OCI-LY7 (cell line): ENCODE results near the gene CDK5. TPM values are rescaled to one million over a fixed set of nuclear protein-coding genes. Genes with fewer than 3 reads are reported as not detected.

Experiments used
- BruUV-seq: library from RNA; stranded (reverse); fragments of 400-500 nt; replicated peaks from 2 replicates; lab custom pipeline; 2021; lab: Mats Ljungman, UMichigan
- CTCF ChIA-PET: fragments of 300-600 bp; sonication (Branson Sonifier 250); formaldehyde crosslinking; loops from one replicate; lab custom pipeline; 2022; ENCODE audit warnings: antibody characterized with exemption; ENCODE audit not compliant: unreplicated experiment; lab: Charles Lee
- POLR2A ChIA-PET: fragments of 300-600 bp; sonication (Branson Sonifier 250); formaldehyde crosslinking; loops from one replicate; lab custom pipeline; 2022; ENCODE audit warnings: antibody characterized with exemption; lab: Charles Lee
- DNase-seq: peaks from one replicate; pipeline ENCODE4 v3.0.0-alpha.2; 2015; ENCODE audit warnings: low spot score
- H2AFZ ChIP-seq: fragments of 200-600 bp; sonication (generic), shearing (Covaris generic); 2 replicates; pipeline ENCODE4 v1.6.1; 2014; ENCODE audit warnings: mild to moderate bottlenecking, antibody characterized with exemption, low read length, moderate library complexity
- H3K27ac ChIP-seq: fragments of 200-600 bp; sonication (generic); 2 replicates; pipeline ENCODE4 v1.5.1; 2014; ENCODE audit warnings: mixed run types, low read depth, mild to moderate bottlenecking, moderate library complexity, low read length, inconsistent platforms; ENCODE audit not compliant: poor library complexity, severe bottlenecking
- H3K36me3 ChIP-seq: fragments of 200-600 bp; sonication (generic); 2 replicates; pipeline ENCODE4 v1.6.1; 2014; ENCODE audit warnings: mild to moderate bottlenecking, antibody characterized with exemption, low read length, moderate library complexity, mixed read lengths; ENCODE audit not compliant: insufficient read depth
- H3K4me1 ChIP-seq: fragments of 200-600 bp; sonication (generic); 2 replicates; pipeline ENCODE4 v1.5.1; 2014; ENCODE audit warnings: mild to moderate bottlenecking, low read length; ENCODE audit not compliant: insufficient read depth, poor library complexity, severe bottlenecking
- H3K4me2 ChIP-seq: fragments of 200-600 bp; sonication (generic); 2 replicates; pipeline ENCODE4 v1.6.1; 2014; ENCODE audit warnings: mild to moderate bottlenecking, low read length
- H3K4me3 ChIP-seq: fragments of 200-600 bp; sonication (generic); 2 replicates; pipeline ENCODE4 v1.5.1; 2014; ENCODE audit warnings: mild to moderate bottlenecking, low read depth, low read length; ENCODE audit not compliant: poor library complexity, severe bottlenecking
- H3K79me2 ChIP-seq: fragments of 200-600 bp; sonication (generic); 2 replicates; pipeline ENCODE4 v1.6.1; 2016; ENCODE audit warnings: low read depth, mild to moderate bottlenecking, low read length, moderate library complexity, mixed read lengths; ENCODE audit not compliant: insufficient read depth
- H3K9me2 ChIP-seq: fragments of 200-600 bp; sonication (generic); 2 replicates; pipeline ENCODE4 v1.6.1; 2016; ENCODE audit warnings: mild to moderate bottlenecking, low read length, mixed read lengths; ENCODE audit not compliant: insufficient read depth
- H3K9me3 ChIP-seq: fragments of 200-600 bp; sonication (generic); 2 replicates; pipeline ENCODE4 v1.6.1; 2014; ENCODE audit warnings: mild to moderate bottlenecking, mixed run types, low read length, mixed read lengths
- H4K20me1 ChIP-seq: fragments of 200-600 bp; sonication (generic); 2 replicates; pipeline ENCODE4 v1.6.1; 2014; ENCODE audit warnings: mild to moderate bottlenecking, antibody characterized with exemption, low read length, moderate library complexity, mixed read lengths; ENCODE audit not compliant: insufficient read depth
- EZH2phosphoT487 ChIP-seq: fragments of 200-600 bp; sonication (generic); IDR thresholded peaks from 2 replicates; pipeline ENCODE4 v1.6.1; 2018; ENCODE audit warnings: low read depth, borderline replicate concordance, mild to moderate bottlenecking, mixed run types, antibody characterized with exemption, low read length, moderate library complexity, mixed read lengths
- intact Hi-C: fragments of 100-400 bp; cut with micrococcal nuclease; formaldehyde crosslinking; loops from one replicate; pipeline ENCODE4 v1.10.0; 2022; ENCODE audit not compliant: unreplicated experiment
- total RNA-seq, 2 experiments: library from RNA; depleted of rRNA in 1 of 2; stranded (reverse); fragments of >200 nt in 1 of 2; shearing (Covaris generic) in 1 of 2; gene quantifications; 2 replicates each; pipeline ENCODE4 v1.2.3, GENCODE V29; 2014 to 2022
- TF ChIP-seq, protein P1 (sequence below): fragments of 200-600 bp; sonication (generic); conservative IDR thresholded peaks from 2 replicates; pipeline ENCODE4 v1.5.1; 2014; ENCODE audit warnings: mild to moderate bottlenecking, antibody characterized with exemption, low read length, moderate library complexity, mixed read lengths

The CDK5 gene
- total RNA-seq, 2 experiments from 2014 or later: 23.7 to 30.9 TPM

DNA sequence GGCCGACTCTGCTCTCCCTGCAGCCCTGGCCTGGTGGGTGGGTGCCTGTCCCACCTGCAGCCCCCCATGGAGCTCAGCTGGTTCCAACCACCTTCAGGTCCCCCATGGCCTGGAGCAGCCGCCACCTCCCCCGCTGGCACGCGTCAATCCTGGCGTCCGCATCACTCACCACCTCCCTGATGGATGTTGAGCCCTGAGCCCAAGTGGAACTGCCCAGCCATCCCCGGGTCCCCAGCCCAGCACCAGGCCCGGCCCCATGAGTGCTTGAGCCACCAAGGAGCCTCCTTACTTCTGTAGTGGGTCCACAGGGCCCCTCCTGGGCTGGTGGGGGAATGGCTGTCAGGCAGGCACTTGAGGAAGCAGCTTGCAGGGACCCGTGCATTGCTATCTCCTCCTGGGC, 43.2 kb upstream of the CDK5 start:
- Histone ChIP-seq H3K36me3 (no peaks in the 10 kb centered on the region), H3K27ac (no peak overlapping the region), H3K4me2 (no peak overlapping the region), H3K79me2 (no peaks in the 10 kb centered on the region), H3K4me3 (no peak overlapping the region), H3K4me1 (peaks cover 3% of the 10 kb centered on the region), H3K9me3 (no peaks in the 10 kb centered on the region), H4K20me1 (no peaks in the 10 kb centered on the region; the same call in 1 of the 2 replicates), H2AFZ (no peak overlapping the region), H3K9me2 (no peaks in the 10 kb centered on the region)
- no peak for TF ChIP-seq EZH2phosphoT487
- TF ChIP-seq, protein P1, sequence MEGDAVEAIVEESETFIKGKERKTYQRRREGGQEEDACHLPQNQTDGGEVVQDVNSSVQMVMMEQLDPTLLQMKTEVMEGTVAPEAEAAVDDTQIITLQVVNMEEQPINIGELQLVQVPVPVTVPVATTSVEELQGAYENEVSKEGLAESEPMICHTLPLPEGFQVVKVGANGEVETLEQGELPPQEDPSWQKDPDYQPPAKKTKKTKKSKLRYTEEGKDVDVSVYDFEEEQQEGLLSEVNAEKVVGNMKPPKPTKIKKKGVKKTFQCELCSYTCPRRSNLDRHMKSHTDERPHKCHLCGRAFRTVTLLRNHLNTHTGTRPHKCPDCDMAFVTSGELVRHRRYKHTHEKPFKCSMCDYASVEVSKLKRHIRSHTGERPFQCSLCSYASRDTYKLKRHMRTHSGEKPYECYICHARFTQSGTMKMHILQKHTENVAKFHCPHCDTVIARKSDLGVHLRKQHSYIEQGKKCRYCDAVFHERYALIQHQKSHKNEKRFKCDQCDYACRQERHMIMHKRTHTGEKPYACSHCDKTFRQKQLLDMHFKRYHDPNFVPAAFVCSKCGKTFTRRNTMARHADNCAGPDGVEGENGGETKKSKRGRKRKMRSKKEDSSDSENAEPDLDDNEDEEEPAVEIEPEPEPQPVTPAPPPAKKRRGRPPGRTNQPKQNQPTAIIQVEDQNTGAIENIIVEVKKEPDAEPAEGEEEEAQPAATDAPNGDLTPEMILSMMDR: no peak
- BruUV-seq: no TSS peak
- intact Hi-C loops: no loop called here
- CTCF ChIA-PET: no interaction called here
- DNase-seq: no peak
- POLR2A ChIA-PET: no interaction called here

DNA sequence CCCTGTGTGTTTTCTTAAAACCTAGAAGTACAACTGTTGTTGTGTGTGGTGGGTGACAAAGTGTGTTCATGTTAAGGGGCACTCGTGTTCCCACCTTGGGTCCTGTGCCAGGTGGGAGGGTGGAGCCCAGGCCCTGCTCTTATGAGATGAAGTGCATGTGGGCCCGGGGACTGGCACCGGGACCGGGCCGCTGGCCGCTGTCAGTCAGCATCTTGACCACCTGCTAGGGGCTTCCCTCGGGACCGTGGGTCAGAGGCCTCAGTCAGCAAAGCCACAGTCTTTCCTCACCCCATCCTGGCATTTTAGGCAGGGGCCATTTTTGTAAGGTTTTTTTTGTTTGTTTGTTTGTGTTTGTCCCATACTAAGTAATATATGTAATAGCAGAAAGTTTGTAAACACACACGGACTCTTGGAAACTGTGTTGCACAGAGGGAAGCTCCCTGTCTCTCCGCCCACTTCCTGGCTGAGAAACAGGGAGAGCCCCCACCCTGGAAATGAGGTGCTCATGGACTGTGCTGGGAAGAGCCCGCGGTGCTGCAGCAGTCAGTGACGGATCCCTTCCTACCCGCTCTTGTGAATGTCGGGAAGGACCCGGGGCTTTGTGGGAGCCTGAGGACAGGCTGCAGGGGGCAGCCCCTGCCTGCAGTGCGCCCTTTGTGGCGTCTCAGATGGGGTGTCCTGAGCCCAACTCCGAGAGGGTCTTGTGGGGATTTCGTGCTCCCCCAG, 42.0 kb upstream of the CDK5 start:
- Histone ChIP-seq H3K36me3 (no peaks in the 10 kb centered on the region), H3K9me2 (no peaks in the 10 kb centered on the region), H4K20me1 (no peaks in the 10 kb centered on the region), H3K4me1 (peaks cover 3% of the 10 kb centered on the region), H3K4me3 (no peak overlapping the region), H3K9me3 (no peaks in the 10 kb centered on the region), H3K4me2 (no peak overlapping the region), H3K79me2 (no peaks in the 10 kb centered on the region), H3K27ac (no peak overlapping the region), H2AFZ (no peak overlapping the region)
- CTCF ChIA-PET: no interaction called here
- intact Hi-C loops: loop anchor here (10.0 kb wide), 1 partner anchor 55 kb away; no protein-coding TSS in a partner anchor
- DNase-seq: no peak
- POLR2A ChIA-PET: no interaction called here
- BruUV-seq: no TSS peak
- TF ChIP-seq EZH2phosphoT487: no peak
- TF ChIP-seq, protein P1: no peak
